Measurements from ENCODE around the gene PNMA8A.
"Not testable (repeated sequence)": the region's sequence is repeated elsewhere in the genome, so short reads cannot be mapped to it uniquely, and the experiment has no call there.

PNMA8A gene

DNA sequence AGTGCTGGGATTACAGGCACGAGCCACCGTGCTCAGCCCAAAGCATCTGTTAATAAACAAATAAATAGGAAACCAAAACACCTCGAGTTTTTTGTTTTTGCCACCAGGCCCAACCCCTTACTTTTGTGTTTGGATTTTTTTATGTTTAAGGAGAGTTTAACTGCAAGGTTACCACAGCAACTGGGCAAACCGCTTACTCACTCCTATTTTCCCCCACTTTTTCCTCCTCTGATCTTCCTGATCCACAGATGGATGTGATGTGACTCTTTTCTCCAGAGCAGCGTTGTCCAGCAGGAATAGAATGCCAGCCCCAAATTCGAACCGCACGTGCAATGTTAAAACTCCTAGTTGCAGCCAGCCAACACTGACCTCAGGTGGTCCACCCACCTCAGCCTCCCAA, 26.4 kb upstream of the PNMA8A start:
- no peak overlapping the region for H4K8ac ChIP-seq (ENCODE audit: low read depth, low read length)
- peaks cover 20% of the 10 kb centered on the region for H3K27me3 ChIP-seq (ENCODE audit: insufficient read depth, low read length)
- no peak overlapping the region for H3K23ac ChIP-seq (ENCODE audit: low read length)
- H3K9me3 ChIP-seq (ENCODE audit: insufficient read depth, low read depth, low read length) = peaks cover 9% of the 10 kb centered on the region
- H3K18ac ChIP-seq (ENCODE audit: low read length) = no peak overlapping the region
- DNase-seq = no peak
- no peak overlapping the region for H2BK12ac ChIP-seq (ENCODE audit: low read length)
- H3K4me3 ChIP-seq (ENCODE audit: low read depth, low read length) = no peak overlapping the region
- no peak overlapping the region for H2AK5ac ChIP-seq (ENCODE audit: low read length)
- H4K12ac ChIP-seq (ENCODE audit: low read depth, low read length) = no peak overlapping the region
- H2BK120ac ChIP-seq (ENCODE audit: insufficient read depth, low read length, poor library complexity) = no peak overlapping the region
- WGBS (ENCODE audit: extremely low coverage, insufficient coverage, insufficient read length) = no CpG with 5 or more reads among the region's 8 CpGs
- no peak overlapping the region for H4K91ac ChIP-seq (ENCODE audit: low read depth, low read length)
- no peaks in the 10 kb centered on the region for H3K79me2 ChIP-seq (ENCODE audit: control insufficient read depth, insufficient read depth, low read length, poor library complexity)
- no peak overlapping the region for H3K14ac ChIP-seq (ENCODE audit: low read length)
- H3K9ac ChIP-seq (ENCODE audit: low read length) = no peak overlapping the region
- no peak overlapping the region for H3K27ac ChIP-seq (ENCODE audit: low read depth, low read length)
- no peaks in the 10 kb centered on the region for H3K79me1 ChIP-seq (ENCODE audit: low read length)
- no peak overlapping the region for H2AFZ ChIP-seq (ENCODE audit: insufficient read depth, low read length, poor library complexity)
- no peak overlapping the region for H3K4me2 ChIP-seq (ENCODE audit: low read length)
- H3K4me1 ChIP-seq (ENCODE audit: control insufficient read depth in 1 of 2, insufficient read depth in 2 of 2, low read length in 2 of 2) = peaks cover 7 to 27% of the 10 kb centered on the region in 2 experiments
- no peak overlapping the region for H2BK5ac ChIP-seq (ENCODE audit: low read depth, low read length, poor library complexity)
- H3K4ac ChIP-seq (ENCODE audit: low read depth, low read length) = no peak overlapping the region
- no peaks in the 10 kb centered on the region for H3K36me3 ChIP-seq (ENCODE audit: control insufficient read depth in 1 of 2, insufficient read depth in 2 of 2, low read length in 2 of 2)

DNA sequence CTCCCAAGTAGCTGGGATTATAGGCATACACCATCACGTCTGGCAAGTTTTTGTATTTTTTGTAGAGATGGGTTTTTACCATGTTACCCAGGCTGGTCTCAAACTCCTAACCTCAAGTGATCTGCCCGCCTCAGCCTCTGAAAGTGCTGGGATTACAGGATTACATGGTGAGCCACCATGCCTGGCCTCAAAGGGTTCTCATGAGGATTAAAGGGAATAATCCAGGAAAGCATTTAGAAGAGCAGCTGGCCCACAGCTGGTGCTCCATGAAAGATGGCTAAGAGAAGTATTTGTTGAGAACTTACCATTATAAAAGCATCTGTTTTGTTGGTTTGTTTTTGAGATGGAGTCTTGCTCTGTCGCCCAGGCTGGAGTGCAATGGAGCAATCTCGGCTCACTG, 25.5 kb upstream of the PNMA8A start:
- not testable (repeated sequence) for DNase-seq; H3K4me2 ChIP-seq (ENCODE audit: low read length); H2BK120ac ChIP-seq (ENCODE audit: insufficient read depth, low read length, poor library complexity); H3K27ac ChIP-seq (ENCODE audit: low read depth, low read length); H2BK12ac ChIP-seq (ENCODE audit: low read length); H3K9ac ChIP-seq (ENCODE audit: low read length); H4K91ac ChIP-seq (ENCODE audit: low read depth, low read length); H3K79me1 ChIP-seq (ENCODE audit: low read length); H2AK5ac ChIP-seq (ENCODE audit: low read length); H3K4me3 ChIP-seq (ENCODE audit: low read depth, low read length); H3K14ac ChIP-seq (ENCODE audit: low read length); H3K79me2 ChIP-seq (ENCODE audit: control insufficient read depth, insufficient read depth, low read length, poor library complexity); H4K8ac ChIP-seq (ENCODE audit: low read depth, low read length); H3K23ac ChIP-seq (ENCODE audit: low read length); H3K4ac ChIP-seq (ENCODE audit: low read depth, low read length); H2AFZ ChIP-seq (ENCODE audit: insufficient read depth, low read length, poor library complexity); H3K36me3 ChIP-seq (ENCODE audit: control insufficient read depth in 1 of 2, insufficient read depth in 2 of 2, low read length in 2 of 2); H2BK5ac ChIP-seq (ENCODE audit: low read depth, low read length, poor library complexity); H4K12ac ChIP-seq (ENCODE audit: low read depth, low read length); H3K18ac ChIP-seq (ENCODE audit: low read length)
- H3K27me3 ChIP-seq (ENCODE audit: insufficient read depth, low read length) = peaks cover 29% of the 10 kb centered on the region
- no CpG with 5 or more reads among the region's 4 CpGs for WGBS (ENCODE audit: extremely low coverage, insufficient coverage, insufficient read length)
- peaks cover 7 to 27% of the 10 kb centered on the region in 2 experiments for H3K4me1 ChIP-seq (ENCODE audit: control insufficient read depth in 1 of 2, insufficient read depth in 2 of 2, low read length in 2 of 2)
- peaks cover 11% of the 10 kb centered on the region for H3K9me3 ChIP-seq (ENCODE audit: insufficient read depth, low read depth, low read length)

GRCh38 chr19:46496304-46496703, 24.9 kb upstream of the PNMA8A start:
- no peak for DNase-seq
- Histone ChIP-seq H3K18ac (ENCODE audit: low read length) (no peak overlapping the region), H3K79me1 (ENCODE audit: low read length) (no peaks in the 10 kb centered on the region), H3K27ac (ENCODE audit: low read depth, low read length) (no peak overlapping the region), H3K4ac (ENCODE audit: low read depth, low read length) (no peak overlapping the region), H3K36me3 (ENCODE audit: control insufficient read depth in 1 of 2, insufficient read depth in 2 of 2, low read length in 2 of 2) (no peaks in the 10 kb centered on the region), H4K12ac (ENCODE audit: low read depth, low read length) (no peak overlapping the region), H2AK5ac (ENCODE audit: low read length) (no peak overlapping the region), H3K4me1 (ENCODE audit: control insufficient read depth in 1 of 2, insufficient read depth in 2 of 2, low read length in 2 of 2) (peaks cover 7 to 27% of the 10 kb centered on the region in 2 experiments), H3K14ac (ENCODE audit: low read length) (no peak overlapping the region), H3K9me3 (ENCODE audit: insufficient read depth, low read depth, low read length) (peaks cover 13% of the 10 kb centered on the region), H4K91ac (ENCODE audit: low read depth, low read length) (no peak overlapping the region), H3K9ac (ENCODE audit: low read length) (no peak overlapping the region), H3K27me3 (ENCODE audit: insufficient read depth, low read length) (peaks cover 33% of the 10 kb centered on the region), H3K79me2 (ENCODE audit: control insufficient read depth, insufficient read depth, low read length, poor library complexity) (no peaks in the 10 kb centered on the region), H3K4me3 (ENCODE audit: low read depth, low read length) (no peak overlapping the region), H3K4me2 (ENCODE audit: low read length) (peak overlapping the region; percentile 83), H2BK5ac (ENCODE audit: low read depth, low read length, poor library complexity) (no peak overlapping the region), H2BK120ac (ENCODE audit: insufficient read depth, low read length, poor library complexity) (no peak overlapping the region), H2BK12ac (ENCODE audit: low read length) (no peak overlapping the region), H2AFZ (ENCODE audit: insufficient read depth, low read length, poor library complexity) (no peak overlapping the region), H3K23ac (ENCODE audit: low read length) (no peak overlapping the region), H4K8ac (ENCODE audit: low read depth, low read length) (no peak overlapping the region)
- no CpG with 5 or more reads among the region's 6 CpGs for WGBS (ENCODE audit: extremely low coverage, insufficient coverage, insufficient read length)

- Histone ChIP-seq H3K9ac (ENCODE audit: low read length) (no peak within 1 kb of the TSS), H3K9me3 (ENCODE audit: insufficient read depth, low read depth, low read length) (peaks cover 13% of the 10 kb centered on the region)
These were observed 24.4 kb upstream of the PNMA8A start, which contains the start of gene PNMA8B for GRCh38 chr19:46495786-46496099. PNMA8B (minus strand) TSS chr19:46495867; CDS start chr19:46495465, 402 bp downstream.

More at GRCh38 chr19:46495786-46496099, 24.4 kb upstream of the PNMA8A start, which contains the start of gene PNMA8B:
- H3K18ac ChIP-seq (ENCODE audit: low read length) = no peak within 1 kb of the TSS
- H3K27me3 ChIP-seq (ENCODE audit: insufficient read depth, low read length) = peaks cover 35% of the 10 kb centered on the region
- no peak within 1 kb of the TSS for H4K12ac ChIP-seq (ENCODE audit: low read depth, low read length)
- H4K8ac ChIP-seq (ENCODE audit: low read depth, low read length) = peak within 1 kb of the TSS; percentile 76
- H3K4ac ChIP-seq (ENCODE audit: low read depth, low read length) = no peak within 1 kb of the TSS
- peak within 1 kb of the TSS; percentile 55 for H3K4me3 ChIP-seq (ENCODE audit: low read depth, low read length)
- H2BK12ac ChIP-seq (ENCODE audit: low read length) = no peak within 1 kb of the TSS
- no peak within 1 kb of the TSS for H3K23ac ChIP-seq (ENCODE audit: low read length)
- H4K91ac ChIP-seq (ENCODE audit: low read depth, low read length) = no peak within 1 kb of the TSS
- peaks cover 7 to 26% of the 10 kb centered on the region in 2 experiments for H3K4me1 ChIP-seq (ENCODE audit: control insufficient read depth in 1 of 2, insufficient read depth in 2 of 2, low read length in 2 of 2)
- no CpG with 5 or more reads among the region's 29 CpGs for WGBS (ENCODE audit: extremely low coverage, insufficient coverage, insufficient read length)
- peak within 1 kb of the TSS; percentile 26 for H3K14ac ChIP-seq (ENCODE audit: low read length)
- DNase-seq = no peak
- peak within 1 kb of the TSS; percentile 83 for H3K4me2 ChIP-seq (ENCODE audit: low read length)
- H3K79me1 ChIP-seq (ENCODE audit: low read length) = no peaks in the 10 kb centered on the region
- no peak within 1 kb of the TSS for H2AK5ac ChIP-seq (ENCODE audit: low read length)
- no peak within 1 kb of the TSS for H3K27ac ChIP-seq (ENCODE audit: low read depth, low read length)
- no peaks in the 10 kb centered on the region for H3K79me2 ChIP-seq (ENCODE audit: control insufficient read depth, insufficient read depth, low read length, poor library complexity)
- no peak within 1 kb of the TSS for H2BK5ac ChIP-seq (ENCODE audit: low read depth, low read length, poor library complexity)
- H2BK120ac ChIP-seq (ENCODE audit: insufficient read depth, low read length, poor library complexity) = no peak within 1 kb of the TSS
- peak within 1 kb of the TSS; percentile 51 for H2AFZ ChIP-seq (ENCODE audit: insufficient read depth, low read length, poor library complexity)
- no peaks in the 10 kb centered on the region for H3K36me3 ChIP-seq (ENCODE audit: control insufficient read depth in 1 of 2, insufficient read depth in 2 of 2, low read length in 2 of 2)

Measured in trophoblast cell (in vitro differentiated cells and primary cell).